Right ventricle myocardium superior (tissue), 1 donor: Measurements from ENCODE around the gene CYP11A1. TPM values are rescaled to one million over a fixed set of nuclear protein-coding genes. Genes with fewer than 3 reads are reported as not detected.
A peak's percentile ranks its signal among the peaks of the same experiment; 100 is the strongest.

Experiments
- ATAC-seq: fragments of 200-7000 bp; cut with Tn5 transposase; one replicate; pipeline ENCODE4 v1.9.1; 2020; ENCODE audit warnings: mild to moderate bottlenecking; ENCODE audit not compliant: poor library complexity
- DNase-seq: peaks from one replicate; pipeline ENCODE4 v3.0.0-alpha.2; 2020
- intact Hi-C: fragments of 100-400 bp; cut with DNase I; formaldehyde crosslinking; loops from one replicate; pipeline ENCODE4 v1.11.2; 2022
- long read RNA-seq: library from polyadenylated mRNA; unstranded; transcript quantifications from one replicate; pipeline ENCODE4 v2.0.0, GENCODE V29; 2021
- total RNA-seq: library from RNA; stranded (reverse); fragmentation: NEBNext Ultra II Directional; extraction: Animal tissue kit (Norgen Biotek cat#: 25700); gene quantifications from one replicate; pipeline ENCODE4 v1.2.1, GENCODE V29; 2021
- donor health status: DM: no; HTN: yes; CAD: no; lungs with severe emphysema.

The CYP11A1 gene
- 0.51 TPM for total RNA-seq
- long read RNA-seq, partial matches to known transcripts, result 0 of 1 reads
- long read RNA-seq, other reads (novel, unspliced or antisense), result 0 of 1 reads

- intact Hi-C loops, result no loop called here
- DNase-seq (no peak), ATAC-seq (no peak)
Observed at GRCh38 chr15:74367296-74367854, at the start of gene CYP11A1. Gene CYP11A1, minus strand, starts transcription at chr15:74367646. Its CDS starts 61 bp downstream, at chr15:74367585.

GRCh38 chr15:74417225-74417624 is 49.8 kb upstream of the CYP11A1 start:
- intact Hi-C loops, result no loop called here
- ATAC-seq (peak; percentile 36), DNase-seq (no peak)

- no peak for ATAC-seq
- intact Hi-C loops, result no loop called here
- no peak for DNase-seq
Observed at GRCh38 chr15:74415966-74416916, 48.8 kb upstream of the CYP11A1 start.

- ATAC-seq, result no peak
- intact Hi-C loops, result no loop called here
- DNase-seq, result no peak
Observed at GRCh38 chr15:74414603-74415338, 47.3 kb upstream of the CYP11A1 start.

- intact Hi-C loops, result no loop called here
- DNase-seq, result no peak
- no peak for ATAC-seq
Observed at GRCh38 chr15:74414081-74414580, 46.7 kb upstream of the CYP11A1 start.

GRCh38 chr15:74413350-74414080 is 46.1 kb upstream of the CYP11A1 start:
- ATAC-seq (no peak), DNase-seq (no peak)
- intact Hi-C loops, result no loop called here

- no peak for ATAC-seq
- no peak for DNase-seq
Observed at GRCh38 chr15:74412159-74412558, 44.7 kb upstream of the CYP11A1 start.

GRCh38 chr15:74411686-74412085 is 44.2 kb upstream of the CYP11A1 start:
- no peak for ATAC-seq
- intact Hi-C loops, result no loop called here
- no peak for DNase-seq

More at GRCh38 chr15:74412159-74412558, 44.7 kb upstream of the CYP11A1 start:
- intact Hi-C loops, result no loop called here

GRCh38 chr15:74410502-74410901 is 43.1 kb upstream of the CYP11A1 start:
- ATAC-seq (no peak), DNase-seq (no peak)
- intact Hi-C loops, result no loop called here

- intact Hi-C loops, result no loop called here
- DNase-seq (no peak), ATAC-seq (no peak)
Observed at GRCh38 chr15:74409225-74409624, 41.8 kb upstream of the CYP11A1 start.

- intact Hi-C loops, result no loop called here
- DNase-seq (no peak), ATAC-seq (no peak)
Observed at GRCh38 chr15:74408815-74409214, 41.4 kb upstream of the CYP11A1 start.

GRCh38 chr15:74408385-74408784 is 40.9 kb upstream of the CYP11A1 start:
- intact Hi-C loops, result no loop called here
- ATAC-seq, result no peak
- DNase-seq, result no peak

- intact Hi-C loops, result no loop called here
- DNase-seq (no peak), ATAC-seq (no peak)
Observed at GRCh38 chr15:74406992-74407705, 39.7 kb upstream of the CYP11A1 start.

GRCh38 chr15:74406517-74406916 is 39.1 kb upstream of the CYP11A1 start:
- DNase-seq, result no peak
- no peak for ATAC-seq
- intact Hi-C loops, result no loop called here

- ATAC-seq, result no peak
Observed at GRCh38 chr15:74405823-74406222, 38.4 kb upstream of the CYP11A1 start.

GRCh38 chr15:74403991-74404563 is 36.6 kb upstream of the CYP11A1 start:
- ATAC-seq, result no peak
- intact Hi-C loops, result no loop called here
- DNase-seq, result no peak

More at GRCh38 chr15:74405823-74406222, 38.4 kb upstream of the CYP11A1 start:
- no peak for DNase-seq
- intact Hi-C loops, result no loop called here

GRCh38 chr15:74403588-74403919 is 36.1 kb upstream of the CYP11A1 start:
- no peak for ATAC-seq
- intact Hi-C loops, result no loop called here

More at GRCh38 chr15:74403588-74403919, 36.1 kb upstream of the CYP11A1 start:
- DNase-seq, result no peak
